ENCODE results near the gene HBE1.
"Not testable (repeated sequence)": the region's sequence is repeated elsewhere in the genome, so short reads cannot be mapped to it uniquely, and the experiment has no call there.

Gene HBE1

DNA sequence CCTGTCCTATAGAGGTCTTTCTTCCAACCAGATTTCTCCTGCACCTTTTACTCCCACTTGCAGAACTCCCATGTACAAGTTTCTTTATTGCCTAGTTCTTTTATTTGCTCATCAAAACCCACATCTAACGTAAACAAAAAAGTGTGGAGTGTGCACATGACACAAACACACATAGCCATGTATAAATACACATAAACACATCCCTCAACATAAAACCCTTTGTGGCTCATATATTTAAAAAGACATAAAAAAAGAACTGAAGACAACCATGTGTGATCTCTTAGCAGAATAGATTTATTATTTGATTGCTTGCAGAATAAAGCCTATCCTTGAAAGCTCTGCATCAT is 16.9 kb downstream of the HBE1 start:
- no peak for DNase-seq (ENCODE audit: low read depth)

DNA sequence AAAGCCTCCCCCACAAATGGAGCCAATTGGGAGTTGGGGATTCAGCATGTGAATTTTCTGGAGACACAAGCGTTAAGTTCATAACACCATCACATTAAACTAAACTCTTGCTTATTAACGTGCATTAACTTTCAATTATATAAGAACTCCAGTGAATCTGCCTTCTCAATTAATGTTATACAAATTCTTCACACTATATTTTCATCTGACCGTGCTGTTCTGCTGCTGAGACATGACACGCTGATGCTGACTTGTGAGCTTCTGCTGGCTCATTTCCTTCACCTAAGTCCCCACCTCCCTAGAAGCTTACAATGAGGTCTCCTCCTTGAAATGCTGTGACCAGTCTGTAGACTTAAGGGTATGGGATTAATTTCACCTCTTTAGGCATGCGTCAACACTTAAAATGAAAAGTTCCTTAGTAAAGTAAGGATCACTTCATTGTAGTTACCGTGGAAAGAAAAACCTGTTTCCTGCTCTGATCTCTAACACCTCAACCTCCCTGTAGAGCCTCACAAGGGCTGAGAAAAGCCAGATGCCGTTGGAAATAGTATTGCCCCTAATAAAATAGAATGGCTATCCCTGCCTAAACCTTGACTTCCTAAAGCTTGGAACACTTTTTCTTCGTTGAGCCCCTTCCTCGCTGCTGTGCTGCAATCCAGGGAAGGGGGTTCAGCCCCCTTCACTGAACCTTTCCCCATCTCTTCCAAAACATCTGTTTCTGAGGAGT is 17.4 kb downstream of the HBE1 start:
- DNase-seq (ENCODE audit: low read depth), result no peak

DNA sequence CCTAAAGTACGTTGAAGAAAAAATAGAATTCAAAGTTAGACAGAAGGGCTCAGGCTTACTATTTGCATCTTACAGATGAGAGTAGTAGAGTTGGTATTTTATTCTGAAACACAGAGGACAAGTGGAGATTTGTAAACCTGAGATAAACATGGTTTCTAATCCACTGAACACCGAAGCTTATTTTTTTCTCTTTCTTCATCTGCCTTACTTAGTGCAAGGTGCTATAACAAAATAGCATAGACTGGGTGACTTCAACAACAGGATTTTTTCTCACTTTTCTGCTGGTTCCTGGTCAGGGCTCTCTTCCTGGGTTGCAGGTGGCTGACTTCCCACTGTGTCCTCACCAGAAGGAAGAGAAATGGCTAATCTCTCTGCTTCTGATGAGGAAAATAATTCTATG is 18.0 kb downstream of the HBE1 start:
- DNase-seq (ENCODE audit: low read depth), result no peak

DNA sequence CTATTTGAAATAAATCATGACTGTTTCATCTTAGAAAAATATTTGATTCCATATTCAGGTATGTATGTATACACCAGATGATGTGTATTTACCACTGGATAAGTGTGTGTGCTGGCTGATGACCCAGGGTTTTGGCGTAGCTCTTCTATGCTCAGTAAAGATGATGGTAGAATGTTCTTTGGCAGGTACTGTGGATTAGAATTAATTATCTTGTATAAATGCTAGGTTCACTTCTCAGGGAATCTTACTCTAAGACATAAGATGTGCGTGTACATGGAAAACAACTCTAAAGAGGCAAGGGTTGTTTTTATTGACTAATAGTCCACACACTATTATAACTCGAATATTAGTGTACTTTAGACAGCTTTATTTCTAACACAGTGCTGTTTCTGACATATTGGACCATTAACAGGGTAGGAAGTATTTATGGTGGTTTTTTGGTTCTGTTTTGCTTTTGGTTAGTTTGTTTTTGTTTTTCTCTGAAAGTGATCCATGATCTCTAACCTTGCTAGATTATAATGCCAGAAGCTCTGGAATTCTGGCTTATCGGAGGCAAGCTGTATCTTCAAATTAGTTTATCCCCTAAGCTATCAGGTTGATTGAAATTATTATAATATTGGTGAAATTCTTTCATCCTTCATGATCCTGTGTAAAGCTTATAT is 19.1 kb downstream of the HBE1 start:
- no peak for DNase-seq (ENCODE audit: low read depth)

DNA sequence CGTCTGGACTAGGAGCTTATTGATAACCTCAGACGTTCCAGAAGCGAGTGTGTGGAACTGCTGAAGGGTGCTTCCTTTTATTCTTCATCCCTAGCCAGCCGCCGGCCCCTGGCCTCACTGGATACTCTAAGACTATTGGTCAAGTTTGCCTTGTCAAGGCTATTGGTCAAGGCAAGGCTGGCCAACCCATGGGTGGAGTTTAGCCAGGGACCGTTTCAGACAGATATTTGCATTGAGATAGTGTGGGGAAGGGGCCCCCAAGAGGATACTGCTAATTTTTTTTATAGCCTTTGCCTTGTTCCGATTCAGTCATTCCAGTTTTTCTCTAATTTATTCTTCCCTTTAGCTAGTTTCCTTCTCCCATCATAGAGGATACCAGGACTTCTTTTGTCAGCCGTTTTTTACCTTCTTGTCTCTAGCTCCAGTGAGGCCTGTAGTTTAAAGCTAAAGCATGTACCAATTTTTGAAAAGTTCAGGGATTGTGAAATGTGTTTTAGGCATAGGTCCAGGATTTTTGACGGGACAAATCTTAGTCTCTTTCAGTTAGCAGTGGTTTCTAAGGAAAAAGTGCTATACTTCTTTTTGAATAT is 19.8 kb downstream of the HBE1 start, which contains the start of gene HBG1:
HBG1 (minus strand) TSS at position 51 of the 590 bp plus-strand sequence. CDS start 53 bp downstream, outside the sequence.
- DNase-seq (ENCODE audit: low read depth), result not testable (repeated sequence)

DNA sequence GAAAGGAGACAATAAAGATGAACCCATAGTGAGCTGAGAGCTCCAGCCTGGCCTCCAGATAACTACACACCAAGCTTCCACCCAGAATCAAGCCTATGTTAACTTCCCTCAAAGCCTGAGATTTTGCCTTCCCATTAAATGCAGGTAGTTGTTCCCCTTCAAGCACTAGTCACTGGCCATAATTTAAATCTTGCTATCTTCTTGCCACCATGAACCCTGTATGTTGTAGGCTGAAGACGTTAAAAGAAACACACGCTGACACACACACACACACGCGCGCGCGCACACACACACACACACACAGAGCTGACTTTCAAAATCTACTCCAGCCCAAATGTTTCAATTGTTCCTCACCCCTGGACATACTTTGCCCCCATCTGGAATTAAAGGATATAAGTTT is 21.2 kb downstream of the HBE1 start:
- not testable (repeated sequence) for DNase-seq (ENCODE audit: low read depth)

DNA sequence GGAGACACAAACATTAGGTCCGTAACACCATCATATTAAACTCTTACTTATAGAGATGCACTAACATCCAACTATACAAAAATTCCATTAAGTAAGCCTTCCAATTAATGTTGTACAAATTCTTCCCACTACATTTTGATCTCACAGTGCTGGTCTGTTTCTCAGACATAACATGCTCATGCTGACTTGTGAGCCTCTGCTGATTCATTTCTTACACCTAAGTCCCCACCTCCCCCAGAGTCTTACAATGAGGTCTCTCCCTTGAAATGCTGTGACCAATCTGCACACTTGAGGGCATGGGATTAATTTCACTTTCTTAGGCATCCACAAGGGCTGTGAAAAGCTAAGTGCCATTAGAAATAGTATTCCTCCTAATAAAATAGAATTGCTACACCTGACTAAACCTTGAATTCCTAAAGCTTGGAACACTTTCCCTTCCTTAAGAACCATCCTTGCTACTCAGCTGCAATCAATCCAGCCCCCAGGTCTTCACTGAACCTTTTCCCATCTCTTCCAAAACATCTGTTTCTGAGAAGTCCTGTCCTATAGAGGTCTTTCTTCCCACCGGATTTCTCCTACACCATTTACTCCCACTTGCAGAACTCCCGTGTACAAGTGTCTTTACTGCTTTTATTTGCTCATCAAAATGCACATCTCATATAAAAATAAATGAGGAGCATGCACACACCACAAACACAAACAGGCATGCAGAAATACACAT is 22.1 kb downstream of the HBE1 start:
- no peak for DNase-seq (ENCODE audit: low read depth)

DNA sequence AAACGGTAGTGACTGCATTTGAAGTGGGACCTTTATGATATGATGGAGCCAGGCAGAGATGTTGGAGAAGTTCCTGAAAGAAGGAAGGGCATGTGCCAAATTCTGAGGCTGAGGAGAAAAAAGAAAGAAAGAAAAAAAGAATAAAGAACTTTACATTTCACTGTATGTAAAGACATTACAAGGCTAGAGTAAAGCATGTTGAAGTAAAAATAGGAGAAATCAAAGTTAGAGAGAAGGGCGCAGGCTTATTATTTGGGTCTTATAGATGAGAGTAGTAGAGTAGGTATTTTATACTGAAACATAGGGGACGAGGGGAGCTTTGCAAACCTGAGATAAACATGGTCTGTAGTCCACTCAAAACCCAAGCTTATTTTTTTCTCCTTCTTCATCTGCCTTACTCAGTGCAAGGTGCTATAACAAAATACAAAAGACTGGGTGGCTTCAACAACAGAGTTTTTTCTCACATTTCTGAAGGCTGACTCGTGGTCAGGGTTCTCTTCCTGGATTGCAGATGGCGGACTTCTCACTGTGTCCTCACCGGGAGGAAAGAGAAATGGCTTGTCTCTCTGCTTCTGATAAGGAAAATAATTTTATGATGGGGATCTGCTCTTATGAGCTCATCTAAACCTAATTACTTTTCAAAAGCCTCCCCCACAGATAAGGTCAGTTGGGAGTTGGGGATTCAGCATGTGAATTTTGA is 22.8 kb downstream of the HBE1 start:
- DNase-seq (ENCODE audit: low read depth), result no peak

DNA sequence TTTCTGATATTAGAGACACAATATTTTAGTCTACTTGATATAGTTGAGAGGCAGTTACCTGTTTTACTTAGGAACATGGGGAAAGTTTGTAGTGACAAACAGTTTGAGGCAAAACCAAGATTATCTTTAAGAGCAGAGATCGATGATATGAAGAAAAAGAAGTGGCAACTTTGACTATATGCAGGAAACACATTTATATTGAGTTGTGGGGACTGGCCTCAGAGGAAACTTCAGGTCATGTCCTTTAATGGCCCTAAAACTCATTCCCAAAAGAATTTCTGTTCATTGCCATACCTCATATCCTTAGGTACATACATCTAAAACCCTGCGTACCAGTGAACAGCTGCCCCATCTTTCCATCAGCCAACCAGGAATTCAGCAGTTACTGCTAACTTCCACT is 24.6 kb downstream of the HBE1 start:
- DNase-seq (ENCODE audit: low read depth), result no peak

DNA sequence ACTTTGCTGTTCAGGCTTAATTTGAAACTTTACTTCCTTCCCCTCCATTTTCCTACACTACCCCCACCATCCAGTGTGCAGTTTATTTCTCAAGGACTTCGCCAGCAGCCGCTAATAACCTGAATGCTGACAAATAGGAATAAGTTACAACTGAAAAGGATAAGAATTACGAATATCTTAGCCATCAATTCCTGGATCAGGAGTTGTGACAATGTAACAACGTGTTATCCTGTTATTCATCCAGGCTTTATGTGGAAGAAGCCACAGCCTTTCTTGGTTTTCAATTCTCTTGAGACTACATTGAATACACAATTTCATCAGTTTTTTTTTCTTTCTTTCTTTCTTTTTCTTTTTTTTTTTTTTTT is 25.9 kb downstream of the HBE1 start:
- DNase-seq (ENCODE audit: low read depth), result no peak

DNA sequence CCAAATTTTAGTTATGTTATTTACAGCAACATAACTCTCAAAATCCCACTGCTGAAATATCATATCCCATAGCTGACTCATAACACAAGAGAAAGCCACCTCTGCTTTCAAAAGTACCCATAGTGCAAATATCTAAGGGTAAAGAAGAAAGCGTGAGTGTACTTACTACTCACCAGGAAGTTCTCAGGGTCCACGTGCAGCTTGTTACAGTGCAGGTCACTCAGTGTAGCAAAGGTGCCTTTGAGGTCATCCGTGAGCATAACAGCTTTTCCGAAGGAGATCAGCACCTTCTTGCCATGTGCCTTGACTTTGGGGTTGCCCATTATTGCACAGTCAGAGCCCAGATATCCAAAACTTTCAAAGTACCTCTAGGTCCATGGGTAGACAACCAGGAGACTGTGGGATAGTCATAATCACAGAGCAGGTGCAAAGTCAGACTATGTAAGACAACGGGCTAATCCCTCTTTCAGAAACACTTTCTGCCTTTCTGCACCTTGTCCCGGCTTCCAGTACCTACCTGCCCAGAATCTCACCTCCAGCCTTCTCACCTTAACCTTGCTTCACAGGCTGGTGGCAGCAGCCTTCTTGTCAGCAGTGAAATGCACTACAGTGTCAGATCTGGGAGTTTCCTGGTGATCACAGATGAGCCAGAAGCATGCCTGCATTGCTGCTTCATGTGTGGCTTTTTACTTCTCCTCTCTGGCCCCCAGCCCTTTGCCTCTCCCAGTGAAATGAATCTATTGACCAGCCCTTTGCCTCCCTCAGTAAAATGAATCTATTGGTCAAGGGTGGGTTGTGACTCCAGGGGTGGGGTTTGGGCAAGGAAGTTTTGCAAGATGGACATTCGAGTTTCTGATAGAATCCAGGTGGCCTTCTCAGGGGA is 26.6 kb downstream of the HBE1 start:
- no peak for DNase-seq (ENCODE audit: low read depth)

DNA sequence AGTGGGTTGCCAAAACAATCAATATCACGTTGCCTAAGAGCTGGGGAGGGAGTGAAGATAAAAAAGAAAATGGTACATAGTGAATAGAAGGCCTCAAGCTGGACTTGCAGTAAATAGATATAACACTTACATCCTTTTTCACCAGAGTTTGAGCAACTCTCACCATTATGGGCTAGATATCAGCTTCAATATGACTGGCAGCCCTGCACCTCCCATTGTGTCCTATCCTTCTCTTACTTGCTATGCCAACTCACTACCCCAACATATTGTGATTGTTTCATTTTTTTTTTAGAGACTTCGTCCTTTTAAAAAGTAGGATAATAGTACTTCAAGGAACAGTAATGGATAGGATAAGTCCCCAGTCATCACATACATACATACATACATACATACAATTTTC is 27.5 kb downstream of the HBE1 start:
- DNase-seq (ENCODE audit: low read depth), result no peak

DNA sequence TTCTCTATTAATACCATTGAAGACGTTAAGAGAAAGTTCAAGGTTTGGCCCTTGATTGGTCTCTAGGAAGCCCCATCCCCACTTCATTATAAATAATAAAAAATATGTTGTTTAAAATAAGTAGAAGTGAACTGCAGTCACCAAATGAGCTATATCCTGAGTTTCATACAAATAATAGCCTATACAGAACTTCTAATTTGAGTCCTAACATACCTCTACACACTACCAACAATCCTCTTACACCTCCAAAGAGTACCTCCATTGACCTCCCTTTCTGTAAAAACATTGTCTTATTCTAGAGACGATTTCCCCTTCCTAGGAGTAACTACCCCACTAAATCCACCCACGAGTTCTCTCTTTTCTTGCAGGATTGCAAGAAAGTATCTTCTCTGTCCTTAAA is 28.3 kb downstream of the HBE1 start:
- DNase-seq (ENCODE audit: low read depth), result no peak

DNA sequence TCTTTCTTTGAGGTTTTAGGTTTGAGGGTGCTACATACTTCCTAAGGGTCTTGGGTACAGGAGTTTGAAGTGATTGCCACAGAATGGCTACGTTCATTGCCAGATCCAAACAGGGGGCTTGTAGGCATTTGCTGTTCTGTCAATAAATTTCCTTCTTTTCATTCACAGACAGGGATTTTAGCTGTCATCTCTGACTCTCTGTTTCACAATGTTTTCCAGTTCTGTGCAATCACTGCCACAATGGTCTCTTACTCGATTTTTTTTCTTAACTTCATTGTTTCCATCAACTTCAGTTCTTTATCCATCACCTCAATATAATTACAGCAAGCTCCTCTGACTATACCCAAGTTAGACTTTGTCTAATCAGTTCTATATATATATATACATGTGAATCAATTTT is 29.3 kb downstream of the HBE1 start:
- DNase-seq (ENCODE audit: low read depth), result no peak

DNA sequence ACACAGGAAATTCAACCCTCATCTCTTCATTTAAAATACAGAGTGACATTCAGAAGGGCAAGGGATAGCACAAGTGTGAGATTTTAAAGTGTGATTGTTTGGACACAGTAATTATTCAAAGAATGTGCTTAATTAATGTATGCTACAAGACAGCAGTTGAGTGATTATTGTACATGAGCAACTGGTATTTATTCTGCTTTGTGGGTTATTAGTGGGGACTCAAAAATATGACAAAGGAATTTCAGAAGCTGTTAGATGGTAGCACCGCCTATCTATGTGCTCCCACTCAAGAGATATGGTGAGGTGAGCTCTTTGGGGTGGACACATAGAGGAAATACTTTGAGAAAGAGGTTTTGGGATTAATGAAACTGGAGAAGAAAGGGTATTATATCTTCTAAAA is 29.7 kb downstream of the HBE1 start:
- DNase-seq (ENCODE audit: low read depth), result no peak

DNA sequence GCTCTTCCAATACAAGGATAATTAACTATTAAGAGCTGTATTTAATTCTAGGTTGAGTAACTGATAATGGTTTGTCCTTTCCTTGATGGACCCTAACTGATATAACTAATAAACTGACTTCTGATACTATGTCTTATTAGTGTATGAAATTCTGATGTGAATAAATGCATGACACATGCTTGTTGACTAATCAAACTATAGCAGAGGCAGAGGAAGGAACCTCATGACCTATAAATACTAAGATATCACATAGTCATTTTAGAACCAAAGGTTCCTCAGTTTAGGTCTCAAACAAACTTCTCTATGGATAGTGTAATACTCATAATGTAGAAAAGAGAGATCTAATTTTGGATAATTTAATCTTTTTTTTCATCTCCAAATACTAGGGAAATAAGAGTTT is 30.7 kb downstream of the HBE1 start:
- no peak for DNase-seq (ENCODE audit: low read depth)

DNA sequence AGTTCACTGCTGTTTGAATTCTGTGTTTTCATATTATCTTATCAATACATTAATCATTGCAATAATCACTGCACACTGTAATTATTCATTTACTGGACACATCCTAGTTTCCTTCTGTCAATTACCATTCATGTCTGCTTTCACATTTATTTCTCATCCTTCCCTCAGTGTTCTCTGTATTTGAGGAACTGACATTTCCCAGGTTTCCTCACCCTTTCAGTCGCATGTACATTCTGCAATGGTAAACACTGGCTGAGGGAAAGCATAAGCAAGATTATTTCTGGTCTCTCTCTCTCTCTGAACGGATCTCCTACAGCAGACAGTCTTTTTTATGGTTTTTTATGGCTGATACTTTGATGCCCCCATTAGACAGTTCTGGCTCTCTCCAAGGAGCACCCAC is 31.3 kb downstream of the HBE1 start:
- no peak for DNase-seq (ENCODE audit: low read depth)

DNA sequence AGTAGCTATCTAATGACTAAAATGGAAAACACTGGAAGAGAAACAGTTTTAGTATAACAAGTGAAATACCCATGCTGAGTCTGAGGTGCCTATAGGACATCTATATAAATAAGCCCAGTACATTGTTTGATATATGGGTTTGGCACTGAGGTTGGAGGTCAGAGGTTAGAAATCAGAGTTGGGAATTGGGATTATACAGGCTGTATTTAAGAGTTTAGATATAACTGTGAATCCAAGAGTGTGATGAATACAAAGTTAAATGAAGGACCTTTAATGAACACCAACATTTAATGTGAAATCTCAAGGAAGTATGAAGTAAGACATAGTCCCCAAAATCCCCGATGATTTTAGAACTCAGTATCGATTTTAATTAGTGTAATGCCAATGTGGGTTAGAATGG is 32.3 kb downstream of the HBE1 start:
- no peak for DNase-seq (ENCODE audit: low read depth)

DNA sequence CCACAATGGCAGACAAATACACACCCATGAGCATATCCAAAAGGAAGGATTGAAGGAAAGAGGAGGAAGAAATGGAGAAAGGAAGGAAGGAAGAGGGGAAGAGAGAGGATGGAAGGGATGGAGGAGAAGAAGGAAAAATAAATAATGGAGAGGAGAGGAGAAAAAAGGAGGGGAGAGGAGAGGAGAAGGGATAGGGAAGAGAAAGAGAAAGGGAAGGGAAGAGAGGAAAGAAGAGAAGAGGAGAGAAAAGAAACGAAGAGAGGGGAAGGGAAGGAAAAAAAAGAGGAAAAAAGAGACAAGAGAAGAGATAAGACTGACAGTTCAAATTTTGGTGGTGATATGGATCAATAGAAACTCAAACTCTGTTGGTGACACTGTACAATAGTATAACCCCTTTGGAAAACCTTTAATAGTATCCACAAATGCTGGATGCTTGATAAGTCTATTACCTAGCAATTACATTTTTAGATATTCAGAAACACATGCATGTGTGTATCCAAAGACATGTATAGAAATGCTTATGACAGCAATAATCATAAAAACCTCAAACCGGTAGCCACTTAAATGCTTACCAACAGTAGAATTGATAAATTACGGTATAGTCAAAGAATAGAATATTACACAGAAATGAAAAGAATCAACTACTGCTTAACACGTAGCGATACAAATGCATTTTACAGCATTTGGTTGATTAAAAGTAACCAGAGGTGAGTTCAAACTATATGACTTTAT is 34.2 kb downstream of the HBE1 start:
- no peak for DNase-seq (ENCODE audit: low read depth)

DNA sequence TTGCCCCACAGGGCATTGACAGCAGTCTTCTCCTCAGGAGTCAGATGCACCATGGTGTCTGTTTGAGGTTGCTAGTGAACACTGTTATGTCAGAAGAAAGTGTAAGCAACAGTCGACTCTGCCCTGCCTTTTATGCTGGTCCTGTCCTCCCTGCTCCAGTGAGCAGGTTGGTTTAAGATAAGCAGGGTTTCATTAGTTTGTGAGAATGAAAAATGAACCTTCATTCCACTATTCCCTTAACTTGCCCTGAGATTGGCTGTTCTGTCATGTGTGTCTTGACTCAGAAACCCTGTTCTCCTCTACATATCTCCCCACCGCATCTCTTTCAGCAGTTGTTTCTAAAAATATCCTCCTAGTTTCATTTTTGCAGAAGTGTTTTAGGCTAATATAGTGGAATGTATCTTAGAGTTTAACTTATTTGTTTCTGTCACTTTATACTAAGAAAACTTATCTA is 35.3 kb downstream of the HBE1 start, which contains the start of gene HBD:
HBD (minus strand) TSS at position 103 of the 454 bp plus-strand sequence; CDS start at position 53, 50 bp downstream.
- DNase-seq (ENCODE audit: low read depth), result no peak
